Gastrocnemius medialis (tissue), 4 donors: Measurements from ENCODE around the gene ITGAL. TPM values are rescaled to one million over a fixed set of nuclear protein-coding genes. Genes with fewer than 3 reads are reported as not detected.
A peak's percentile ranks its signal among the peaks of the same experiment; 100 is the strongest.
"Not testable (repeated sequence)": the region's sequence is repeated elsewhere in the genome, so short reads cannot be mapped to it uniquely, and the experiment has no call there.

Source experiments
- ATAC-seq, 2 donors: fragments of 150-250 bp; one replicate each; pipeline ENCODE4 v1.9.1; 2016
- DNase-seq, 2 donors: peaks; one replicate each; pipeline ENCODE4 v3.0.0-alpha.2; 2019
- H3K27ac ChIP-seq, 4 donors: fragments of 200-600 bp; sonication (generic); 1 replicate in 1 of 4; 2 replicates in 3 of 4; pipeline ENCODE4 v1.5.1; 2016 to 2018; ENCODE audit warnings: mild to moderate bottlenecking in 2 of 4, moderate library complexity in 1 of 4
- H3K27me3 ChIP-seq, 3 donors: fragments of 200-600 bp; sonication (generic) in 2 of 3; 1 replicate in 1 of 3; 2 replicates in 2 of 3; pipeline versions ENCODE4 v1.5.1 to v1.6.0; 2016 to 2019; ENCODE audit warnings: mild to moderate bottlenecking in 1 of 3, moderate library complexity in 1 of 3
- H3K36me3 ChIP-seq, 2 donors: fragments of 200-600 bp; sonication (generic) in 1 of 2; one replicate each; pipeline ENCODE4 v1.5.1; 2017 to 2018
- H3K4me1 ChIP-seq, 2 donors: fragments of 200-600 bp; sonication (generic) in 1 of 2; one replicate each; pipeline ENCODE4 v1.5.1; 2016 to 2017; ENCODE audit warnings: mild to moderate bottlenecking in 2 of 2
- H3K4me3 ChIP-seq, 4 donors: fragments of 200-600 bp; sonication (generic) in 3 of 4; 1 replicate in 1 of 4; 2 replicates in 3 of 4; pipeline ENCODE4 v1.5.1; 2016 to 2019; ENCODE audit warnings: mild to moderate bottlenecking in 2 of 4
- H3K9me3 ChIP-seq, 3 donors: fragments of 200-600 bp; sonication (generic) in 2 of 3; 1 replicate in 1 of 3; 2 replicates in 2 of 3; pipeline ENCODE4 v1.5.1; 2016 to 2019
- CTCF ChIP-seq, 5 experiments: fragments of 450-650 bp in 3 of 5; fragments of 200-600 bp in 2 of 5; sonication (generic) in 2 of 5; IDR thresholded peaks in 4 of 5; conservative IDR thresholded peaks in 1 of 5; 1 replicate in 4 of 5; 2 replicates in 1 of 5; pipeline ENCODE4 v1.5.1; 2016 to 2019; ENCODE audit warnings: antibody characterized with exemption in 5 of 5, mild to moderate bottlenecking in 3 of 5, moderate library complexity in 3 of 5
- POLR2A ChIP-seq, 2 donors: fragments of 450-650 bp; IDR thresholded peaks; one replicate each; pipeline ENCODE4 v1.6.1; 2017; ENCODE audit warnings: antibody characterized with exemption in 2 of 2, mild to moderate bottlenecking in 2 of 2, moderate library complexity in 2 of 2
- in situ Hi-C, 4 donors: fragments of 200-750 bp; cut with MboI; loops; one replicate each; pipeline versions ENCODE4 v1.15.0 to v1.8.0; 2017; ENCODE audit warnings: low sequenced_read_pairs in 4 of 4
- intact Hi-C: fragments of 100-400 bp; cut with DNase I; formaldehyde crosslinking; loops from one replicate; pipeline ENCODE4 v1.15.1; 2023; ENCODE audit warnings: low total_unique reads
- total RNA-seq, 4 donors: library from RNA; depleted of rRNA; stranded (reverse); fragments of >200 nt; gene quantifications; one replicate each; pipeline versions ENCODE4 v1.1.0 to v1.2.3, GENCODE V29; 2016

ITGAL gene
- total RNA-seq, 4 donors from 2014 or later, result 0.16 to 1.9 (median 0.86) TPM; not detected in 1

GRCh38 chr16:30539000-30539964 is 66.7 kb downstream of the ITGAL start:
- no peak for ATAC-seq
- H3K36me3 ChIP-seq, result no peaks in the 10 kb centered on the region
- in situ Hi-C loops (loop anchor here in 2 of 4 donors (10.0 kb wide), 2 partner anchors 94 to 104 kb away; partner anchors contain the start of genes DCTPP1 (in 1 of the 2) and SEPHS2 (in 1 of the 2)), intact Hi-C loops (loop anchor here (10.0 kb wide), 1 partner anchor 544 kb away; the partner anchor contains the start of genes HIRIP3 and INO80E)
- no peaks in the 10 kb centered on the region for H3K9me3 ChIP-seq
- H3K27me3 ChIP-seq, result no peaks in the 10 kb centered on the region
- H3K4me1 ChIP-seq, result peaks cover 8 to 23% of the 10 kb centered on the region in 2 donors
- TF ChIP-seq CTCF (IDR thresholded peaks at IDR 0.05 in 4 of 5, conservative IDR thresholded peaks at IDR 0.05 in 1 of 5) (no peak), POLR2A (IDR thresholded peaks at IDR 0.05) (no peak)
- no peak for DNase-seq
- H3K27ac ChIP-seq, result no peak overlapping the region
- no peak overlapping the region for H3K4me3 ChIP-seq

- H3K9me3 ChIP-seq, H3K27me3 ChIP-seq, H3K4me3 ChIP-seq, ATAC-seq, H3K36me3 ChIP-seq, DNase-seq, H3K27ac ChIP-seq: not testable (repeated sequence)
- in situ Hi-C loops (loop anchor here in 2 of 4 donors (10.0 kb wide), 2 partner anchors 95 to 105 kb away; partner anchors contain the start of genes DCTPP1 (in 1 of the 2) and SEPHS2 (in 1 of the 2)), intact Hi-C loops (loop anchor here (10.0 kb wide), 1 partner anchor 545 kb away; the partner anchor contains the start of genes HIRIP3 and INO80E)
- peaks cover 8 to 23% of the 10 kb centered on the region in 2 donors for H3K4me1 ChIP-seq
Measured at GRCh38 chr16:30539986-30540526, 67.5 kb downstream of the ITGAL start.

- H3K27ac ChIP-seq, H3K9me3 ChIP-seq, in situ Hi-C loops, intact Hi-C loops, DNase-seq, H3K27me3 ChIP-seq, ATAC-seq, H3K4me3 ChIP-seq, H3K36me3 ChIP-seq: not testable (repeated sequence)
- H3K4me1 ChIP-seq, result peaks cover 3 to 14% of the 10 kb centered on the region in 2 donors
Measured at GRCh38 chr16:30540916-30541464, 68.4 kb downstream of the ITGAL start.

- ATAC-seq (peak in 1 of 2 donors; percentile 23), DNase-seq (no peak)
- TF ChIP-seq CTCF (IDR thresholded peaks at IDR 0.05 in 4 of 5, conservative IDR thresholded peaks at IDR 0.05 in 1 of 5) (no peak), POLR2A (IDR thresholded peaks at IDR 0.05) (no peak)
- no peaks in the 10 kb centered on the region for H3K27me3 ChIP-seq
- intact Hi-C loops, result no loop called here
- H3K4me1 ChIP-seq, result peaks cover 0 to 12% of the 10 kb centered on the region in 2 donors
- no peaks in the 10 kb centered on the region for H3K36me3 ChIP-seq
- peak overlapping the region in 2 of 4 donors; percentile 2 to 27 for H3K27ac ChIP-seq
- in situ Hi-C loops, result no loop called here
- no peak overlapping the region for H3K4me3 ChIP-seq
- no peaks in the 10 kb centered on the region for H3K9me3 ChIP-seq
Measured at GRCh38 chr16:30541502-30542329, 69.2 kb downstream of the ITGAL start.

- DNase-seq (no peak), ATAC-seq (no peak)
- Histone ChIP-seq H3K27ac (no peak overlapping the region), H3K4me1 (peaks cover 0 to 12% of the 10 kb centered on the region in 2 donors), H3K9me3 (no peaks in the 10 kb centered on the region), H3K36me3 (no peaks in the 10 kb centered on the region), H3K4me3 (no peak overlapping the region), H3K27me3 (no peaks in the 10 kb centered on the region)
- intact Hi-C loops (no loop called here), in situ Hi-C loops (no loop called here)
- TF ChIP-seq POLR2A (IDR thresholded peaks at IDR 0.05) (no peak), CTCF (IDR thresholded peaks at IDR 0.05 in 4 of 5, conservative IDR thresholded peaks at IDR 0.05 in 1 of 5) (no peak)
Measured at GRCh38 chr16:30543067-30543466, 70.5 kb downstream of the ITGAL start.
